Measurements from ENCODE around the gene ANO1.

DNA sequence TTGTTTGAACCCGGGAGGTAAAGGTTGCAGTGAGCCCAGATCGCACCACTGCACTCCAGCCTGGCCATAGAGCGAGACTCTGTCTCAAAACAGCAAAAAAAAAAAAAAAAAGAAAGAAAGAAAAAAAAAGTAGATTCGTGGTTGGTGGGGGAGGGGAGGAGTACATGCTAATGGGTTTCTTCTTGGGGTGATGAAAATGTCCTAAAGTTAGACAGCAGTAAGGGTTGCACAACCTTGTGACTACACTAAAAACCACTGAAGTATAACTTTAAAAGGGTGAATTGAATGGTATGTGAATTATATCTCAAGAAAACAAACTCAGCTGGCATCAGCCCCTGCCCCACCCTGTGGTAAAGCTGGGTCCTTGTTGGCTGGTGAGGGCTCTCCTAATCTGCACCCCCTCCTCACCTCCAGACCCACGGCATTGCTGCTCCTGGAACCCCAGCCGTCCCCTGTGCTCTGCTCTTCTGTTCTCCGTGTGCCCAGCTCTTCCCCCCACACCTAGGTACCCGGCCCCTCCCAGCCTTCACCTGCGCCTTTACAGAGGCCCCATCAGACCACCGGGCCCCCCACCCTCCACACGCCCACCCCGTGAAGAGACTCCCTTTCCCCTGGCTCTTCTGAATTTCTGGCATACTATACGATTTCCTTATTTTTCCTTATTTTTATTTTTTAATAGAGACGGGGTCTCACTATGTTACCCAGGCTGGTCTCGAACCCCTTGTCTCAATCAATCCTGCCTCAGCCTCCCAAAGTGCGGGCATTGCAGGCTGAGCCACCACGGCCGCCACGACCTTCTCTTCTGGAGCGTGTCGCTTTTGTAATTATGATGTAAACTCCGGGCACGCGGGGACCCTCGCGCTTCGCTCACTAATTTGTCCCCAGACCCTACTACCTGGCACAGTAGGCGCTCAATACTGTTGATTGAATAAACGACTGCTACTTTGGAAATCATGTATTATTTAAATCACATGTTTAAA lies 124.1 kb downstream of the ANO1 start:
- TF ChIP-seq EGR1 (IDR thresholded peaks at IDR 0.05; ENCODE audit: low read depth in 2 of 2) = no peak
- TF ChIP-seq, protein P1, sequence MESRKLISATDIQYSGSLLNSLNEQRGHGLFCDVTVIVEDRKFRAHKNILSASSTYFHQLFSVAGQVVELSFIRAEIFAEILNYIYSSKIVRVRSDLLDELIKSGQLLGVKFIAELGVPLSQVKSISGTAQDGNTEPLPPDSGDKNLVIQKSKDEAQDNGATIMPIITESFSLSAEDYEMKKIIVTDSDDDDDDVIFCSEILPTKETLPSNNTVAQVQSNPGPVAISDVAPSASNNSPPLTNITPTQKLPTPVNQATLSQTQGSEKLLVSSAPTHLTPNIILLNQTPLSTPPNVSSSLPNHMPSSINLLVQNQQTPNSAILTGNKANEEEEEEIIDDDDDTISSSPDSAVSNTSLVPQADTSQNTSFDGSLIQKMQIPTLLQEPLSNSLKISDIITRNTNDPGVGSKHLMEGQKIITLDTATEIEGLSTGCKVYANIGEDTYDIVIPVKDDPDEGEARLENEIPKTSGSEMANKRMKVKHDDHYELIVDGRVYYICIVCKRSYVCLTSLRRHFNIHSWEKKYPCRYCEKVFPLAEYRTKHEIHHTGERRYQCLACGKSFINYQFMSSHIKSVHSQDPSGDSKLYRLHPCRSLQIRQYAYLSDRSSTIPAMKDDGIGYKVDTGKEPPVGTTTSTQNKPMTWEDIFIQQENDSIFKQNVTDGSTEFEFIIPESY (IDR thresholded peaks at IDR 0.05) = no peak
- TF ChIP-seq, protein P2, sequence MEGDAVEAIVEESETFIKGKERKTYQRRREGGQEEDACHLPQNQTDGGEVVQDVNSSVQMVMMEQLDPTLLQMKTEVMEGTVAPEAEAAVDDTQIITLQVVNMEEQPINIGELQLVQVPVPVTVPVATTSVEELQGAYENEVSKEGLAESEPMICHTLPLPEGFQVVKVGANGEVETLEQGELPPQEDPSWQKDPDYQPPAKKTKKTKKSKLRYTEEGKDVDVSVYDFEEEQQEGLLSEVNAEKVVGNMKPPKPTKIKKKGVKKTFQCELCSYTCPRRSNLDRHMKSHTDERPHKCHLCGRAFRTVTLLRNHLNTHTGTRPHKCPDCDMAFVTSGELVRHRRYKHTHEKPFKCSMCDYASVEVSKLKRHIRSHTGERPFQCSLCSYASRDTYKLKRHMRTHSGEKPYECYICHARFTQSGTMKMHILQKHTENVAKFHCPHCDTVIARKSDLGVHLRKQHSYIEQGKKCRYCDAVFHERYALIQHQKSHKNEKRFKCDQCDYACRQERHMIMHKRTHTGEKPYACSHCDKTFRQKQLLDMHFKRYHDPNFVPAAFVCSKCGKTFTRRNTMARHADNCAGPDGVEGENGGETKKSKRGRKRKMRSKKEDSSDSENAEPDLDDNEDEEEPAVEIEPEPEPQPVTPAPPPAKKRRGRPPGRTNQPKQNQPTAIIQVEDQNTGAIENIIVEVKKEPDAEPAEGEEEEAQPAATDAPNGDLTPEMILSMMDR (IDR thresholded peaks at IDR 0.05; ENCODE audit: low read depth, low read length, missing input control) = no peak
- no peak for TF ChIP-seq RAD21 (IDR thresholded peaks at IDR 0.05)
- TF ChIP-seq NR2F2 (IDR thresholded peaks at IDR 0.05) = no peak
- TF ChIP-seq, protein P3, sequence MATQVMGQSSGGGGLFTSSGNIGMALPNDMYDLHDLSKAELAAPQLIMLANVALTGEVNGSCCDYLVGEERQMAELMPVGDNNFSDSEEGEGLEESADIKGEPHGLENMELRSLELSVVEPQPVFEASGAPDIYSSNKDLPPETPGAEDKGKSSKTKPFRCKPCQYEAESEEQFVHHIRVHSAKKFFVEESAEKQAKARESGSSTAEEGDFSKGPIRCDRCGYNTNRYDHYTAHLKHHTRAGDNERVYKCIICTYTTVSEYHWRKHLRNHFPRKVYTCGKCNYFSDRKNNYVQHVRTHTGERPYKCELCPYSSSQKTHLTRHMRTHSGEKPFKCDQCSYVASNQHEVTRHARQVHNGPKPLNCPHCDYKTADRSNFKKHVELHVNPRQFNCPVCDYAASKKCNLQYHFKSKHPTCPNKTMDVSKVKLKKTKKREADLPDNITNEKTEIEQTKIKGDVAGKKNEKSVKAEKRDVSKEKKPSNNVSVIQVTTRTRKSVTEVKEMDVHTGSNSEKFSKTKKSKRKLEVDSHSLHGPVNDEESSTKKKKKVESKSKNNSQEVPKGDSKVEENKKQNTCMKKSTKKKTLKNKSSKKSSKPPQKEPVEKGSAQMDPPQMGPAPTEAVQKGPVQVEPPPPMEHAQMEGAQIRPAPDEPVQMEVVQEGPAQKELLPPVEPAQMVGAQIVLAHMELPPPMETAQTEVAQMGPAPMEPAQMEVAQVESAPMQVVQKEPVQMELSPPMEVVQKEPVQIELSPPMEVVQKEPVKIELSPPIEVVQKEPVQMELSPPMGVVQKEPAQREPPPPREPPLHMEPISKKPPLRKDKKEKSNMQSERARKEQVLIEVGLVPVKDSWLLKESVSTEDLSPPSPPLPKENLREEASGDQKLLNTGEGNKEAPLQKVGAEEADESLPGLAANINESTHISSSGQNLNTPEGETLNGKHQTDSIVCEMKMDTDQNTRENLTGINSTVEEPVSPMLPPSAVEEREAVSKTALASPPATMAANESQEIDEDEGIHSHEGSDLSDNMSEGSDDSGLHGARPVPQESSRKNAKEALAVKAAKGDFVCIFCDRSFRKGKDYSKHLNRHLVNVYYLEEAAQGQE (IDR thresholded peaks at IDR 0.05) = no peak
- no peak for TF ChIP-seq FOXA1 (IDR thresholded peaks at IDR 0.05)
- TF ChIP-seq JUND (IDR thresholded peaks at IDR 0.05) = no peak
- TF ChIP-seq, protein P4, sequence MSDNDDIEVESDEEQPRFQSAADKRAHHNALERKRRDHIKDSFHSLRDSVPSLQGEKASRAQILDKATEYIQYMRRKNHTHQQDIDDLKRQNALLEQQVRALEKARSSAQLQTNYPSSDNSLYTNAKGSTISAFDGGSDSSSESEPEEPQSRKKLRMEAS (IDR thresholded peaks at IDR 0.05) = no peak
- no peak for TF ChIP-seq SP1 (IDR thresholded peaks at IDR 0.05)

Measured in liver (tissue), 3 donors.